Sigmoid colon (tissue), 7 donors: ENCODE measurements around the gene OR8H2. TPM values are rescaled to one million over a fixed set of nuclear protein-coding genes. Genes with fewer than 3 reads are reported as not detected.

ENCODE experiments used
- DNase-seq: peaks from one replicate; pipeline ENCODE4 v3.0.0-alpha.2; 2019
- H3K27ac ChIP-seq, 4 donors: fragments of 200-600 bp; sonication (generic); one replicate each; pipeline ENCODE4 v1.5.1; 2016 to 2019; ENCODE audit warnings: mild to moderate bottlenecking in 1 of 4
- H3K27me3 ChIP-seq, 3 donors: fragments of 200-600 bp; sonication (generic); one replicate each; pipeline ENCODE4 v1.5.1; 2019; ENCODE audit warnings: mild to moderate bottlenecking in 1 of 3
- H3K36me3 ChIP-seq, 4 donors: fragments of 200-600 bp; sonication (generic); one replicate each; pipeline ENCODE4 v1.5.1; 2016 to 2019
- H3K4me1 ChIP-seq, 4 donors: fragments of 200-600 bp; sonication (generic); one replicate each; pipeline ENCODE4 v1.5.1; 2017 to 2019
- H3K4me3 ChIP-seq, 4 donors: fragments of 200-600 bp; sonication (generic); one replicate each; pipeline ENCODE4 v1.5.1; 2017 to 2019; ENCODE audit warnings: mild to moderate bottlenecking in 2 of 4, moderate library complexity in 1 of 4
- H3K9me3 ChIP-seq, 4 donors: fragments of 200-600 bp in 3 of 4; sonication (generic) in 3 of 4; one replicate each; pipeline versions ENCODE4 v1.5.1 to v1.6.1; 2013 to 2019
- CTCF ChIP-seq, 4 experiments: fragments of 450-650 bp in 3 of 4; fragments of 200-600 bp in 1 of 4; IDR thresholded peaks; one replicate each; pipeline ENCODE4 v1.5.1; 2016 to 2019; ENCODE audit warnings: antibody characterized with exemption in 4 of 4, mild to moderate bottlenecking in 3 of 4, moderate library complexity in 2 of 4
- EP300 ChIP-seq, 4 donors: sonication (generic); formaldehyde crosslinking; IDR thresholded peaks; one replicate each; pipeline ENCODE4 v1.6.1; 2017; ENCODE audit warnings: antibody characterized with exemption in 4 of 4
- POLR2A ChIP-seq, 2 donors: fragments of 450-650 bp; IDR thresholded peaks; one replicate each; pipeline ENCODE4 v1.6.1; 2016; ENCODE audit warnings: antibody characterized with exemption in 2 of 2, mild to moderate bottlenecking in 2 of 2, moderate library complexity in 2 of 2
- POLR2AphosphoS5 ChIP-seq, 4 donors: sonication (generic); formaldehyde crosslinking; IDR thresholded peaks; one replicate each; pipeline ENCODE4 v1.6.1; 2017; ENCODE audit warnings: antibody characterized with exemption in 4 of 4
- WGBS, 2 donors: extraction: QIAGEN DNeasy Blood & Tissue Kit; methylation state at CpG; one replicate each; pipeline ENCODE4 v1.1.7; 2013; 5-methylcytosine and 5-hydroxymethylcytosine counted together
- intact Hi-C: fragments of 100-400 bp; cut with DNase I; formaldehyde crosslinking; loops from one replicate; pipeline ENCODE4 v1.15.1; 2023
- polyA plus RNA-seq, 3 donors: library from polyadenylated mRNA; stranded (reverse); fragments of 200-250 nt; gene quantifications; one replicate each; pipeline ENCODE4 v1.2.3, GENCODE V29; 2013
- small RNA-seq, 3 donors: library from RNA; depleted of rRNA; stranded (forward); fragments of <200 nt; gene quantifications; one replicate each; pipeline ENCODE3, GENCODE V24; 2016
- total RNA-seq, 4 donors: library from RNA; depleted of rRNA; stranded (reverse); fragments of >200 nt; gene quantifications; one replicate each; pipeline ENCODE4 v1.1.0, GENCODE V29; 2016
- donor health status: healthy with polysubstance abuse.
- donor health status: Bipolar disorder and iron deficiency.
- donor health status: healthy.

The OR8H2 gene
- total and polyA plus RNA-seq, 7 donors, result not detected

DNA sequence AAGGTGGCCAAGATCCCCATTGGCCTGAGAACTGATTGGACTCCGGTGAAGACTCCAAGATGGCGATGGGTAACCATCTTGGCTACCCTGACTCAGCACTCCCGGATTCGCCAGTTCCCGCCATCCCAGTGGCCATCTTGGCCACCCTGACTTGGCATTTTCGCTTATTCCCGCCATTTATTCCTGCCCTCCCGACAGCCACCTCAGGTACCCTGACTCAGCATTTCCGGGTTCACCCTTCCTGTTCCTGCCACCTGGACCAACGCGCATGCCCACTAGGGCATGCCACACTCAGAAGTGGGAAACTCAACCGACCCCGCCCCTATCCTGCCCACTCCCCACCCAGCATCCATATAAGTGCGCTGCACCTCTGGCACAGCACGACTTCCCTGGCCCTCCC is 48.8 kb downstream of the OR8H2 start:
- no peaks in the 10 kb centered on the region for H3K9me3 ChIP-seq
- intact Hi-C loops, result no loop called here
- TF ChIP-seq POLR2A (IDR thresholded peaks at IDR 0.05) (no peak), CTCF (IDR thresholded peaks at IDR 0.05) (no peak), EP300 (IDR thresholded peaks at IDR 0.05) (no peak), POLR2AphosphoS5 (IDR thresholded peaks at IDR 0.05) (no peak)
- H3K27ac ChIP-seq, result no peak overlapping the region
- no peaks in the 10 kb centered on the region for H3K27me3 ChIP-seq
- no peaks in the 10 kb centered on the region for H3K36me3 ChIP-seq
- H3K4me1 ChIP-seq, result no peaks in the 10 kb centered on the region
- 94 to 96% methylated on average over 15 of the region's 15 CpGs for WGBS, 2 donors
- H3K4me3 ChIP-seq, result no peak overlapping the region
- no peak for DNase-seq

Small RNA genes lying within 50 kb of the gene (small RNA-seq; reads per million reads assigned to genes)
- gene OR8I4P, result 0 reads per million in 3 donors

Other genes starting within 250 kb of the OR8H2 start
- gene TRIM51, start 220.4 kb upstream of the OR8H2 start, total RNA-seq, result not detected
- not detected for gene TRIM51, start 220.4 kb upstream of the OR8H2 start, polyA plus RNA-seq
- not detected for gene OR5W2, start 189.1 kb upstream of the OR8H2 start, total RNA-seq
- gene OR5W2, start 189.1 kb upstream of the OR8H2 start, polyA plus RNA-seq, result not detected
- not detected for gene OR5I1, start 167.3 kb upstream of the OR8H2 start, total RNA-seq
- not detected for gene OR5I1, start 167.3 kb upstream of the OR8H2 start, polyA plus RNA-seq
- not detected for gene OR10AG1, start 133.7 kb upstream of the OR8H2 start, total RNA-seq
- not detected for gene OR10AG1, start 133.7 kb upstream of the OR8H2 start, polyA plus RNA-seq
- not detected for gene OR5F1, start 109.1 kb upstream of the OR8H2 start, total RNA-seq
- gene OR5F1, start 109.1 kb upstream of the OR8H2 start, polyA plus RNA-seq, result not detected
- not detected for gene OR5AS1, start 76.0 kb upstream of the OR8H2 start, total RNA-seq
- gene OR5AS1, start 76.0 kb upstream of the OR8H2 start, polyA plus RNA-seq, result not detected
- not detected for gene OR8I2, start 10.4 kb upstream of the OR8H2 start, total RNA-seq
- gene OR8I2, start 10.4 kb upstream of the OR8H2 start, polyA plus RNA-seq, result not detected
- gene OR8H3, start 18.7 kb downstream of the OR8H2 start, total RNA-seq, result not detected
- gene OR8H3, start 18.7 kb downstream of the OR8H2 start, polyA plus RNA-seq, result not detected
- not detected for gene OR8J3, start 36.5 kb downstream of the OR8H2 start, total RNA-seq
- not detected for gene OR8J3, start 36.5 kb downstream of the OR8H2 start, polyA plus RNA-seq
- not detected for gene OR8K5, start 56.6 kb downstream of the OR8H2 start, total RNA-seq
- gene OR8K5, start 56.6 kb downstream of the OR8H2 start, polyA plus RNA-seq, result not detected
- gene OR5J2, start 72.9 kb downstream of the OR8H2 start, total RNA-seq, result not detected
- not detected for gene OR5J2, start 72.9 kb downstream of the OR8H2 start, polyA plus RNA-seq
- not detected for gene OR5T2, start 130.6 kb downstream of the OR8H2 start, total RNA-seq
- not detected for gene OR5T2, start 130.6 kb downstream of the OR8H2 start, polyA plus RNA-seq
- gene OR5T3, start 148.6 kb downstream of the OR8H2 start, total RNA-seq, result not detected
- not detected for gene OR5T3, start 148.6 kb downstream of the OR8H2 start, polyA plus RNA-seq
- gene OR5T1, start 170.5 kb downstream of the OR8H2 start, total RNA-seq, result not detected
- gene OR5T1, start 170.5 kb downstream of the OR8H2 start, polyA plus RNA-seq, result not detected
- not detected for gene OR8H1, start 188.6 kb downstream of the OR8H2 start, total RNA-seq
- not detected for gene OR8H1, start 188.6 kb downstream of the OR8H2 start, polyA plus RNA-seq
- not detected for gene OR8K3, start 211.5 kb downstream of the OR8H2 start, total RNA-seq
- not detected for gene OR8K3, start 211.5 kb downstream of the OR8H2 start, polyA plus RNA-seq
- not detected for gene OR8K1, start 242.4 kb downstream of the OR8H2 start, total RNA-seq
- not detected for gene OR8K1, start 242.4 kb downstream of the OR8H2 start, polyA plus RNA-seq